8988T (cell line): ENCODE results near the gene ARID1B.

Experiments used
- DNase-seq: peaks from one replicate; pipeline ENCODE4 v3.0.0; 2011

Gene ARID1B

GRCh38 chr6:156776840-156777576 lies at the start of gene ARID1B:
Gene ARID1B, plus strand, starts transcription at chr6:156777378. Its CDS starts 303 bp downstream, at chr6:156777681.
- DNase-seq: peak; percentile 72

- DNase-seq: no peak
Measured at GRCh38 chr6:156727715-156728385, 49.3 kb upstream of the ARID1B start.

DNA sequence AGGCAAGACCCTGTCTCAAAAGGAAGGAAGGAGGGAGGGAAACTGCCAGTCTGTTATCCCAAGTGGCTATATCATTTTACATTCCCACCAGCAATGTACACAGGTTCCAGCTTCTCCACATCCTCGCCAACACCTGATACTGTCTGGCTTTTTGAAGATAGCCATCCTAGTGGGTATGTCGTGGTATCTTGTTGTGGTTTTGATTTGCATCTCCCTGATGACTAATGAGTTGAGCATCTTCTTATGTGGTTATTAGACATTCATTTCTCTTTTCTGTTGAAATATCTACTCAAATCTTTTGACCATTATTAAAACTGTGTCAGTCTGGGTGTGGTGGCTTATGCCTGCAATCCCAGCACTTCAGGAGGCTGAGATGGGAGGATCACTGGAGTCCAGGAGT lies 47.9 kb upstream of the ARID1B start:
- no peak for DNase-seq

DNA sequence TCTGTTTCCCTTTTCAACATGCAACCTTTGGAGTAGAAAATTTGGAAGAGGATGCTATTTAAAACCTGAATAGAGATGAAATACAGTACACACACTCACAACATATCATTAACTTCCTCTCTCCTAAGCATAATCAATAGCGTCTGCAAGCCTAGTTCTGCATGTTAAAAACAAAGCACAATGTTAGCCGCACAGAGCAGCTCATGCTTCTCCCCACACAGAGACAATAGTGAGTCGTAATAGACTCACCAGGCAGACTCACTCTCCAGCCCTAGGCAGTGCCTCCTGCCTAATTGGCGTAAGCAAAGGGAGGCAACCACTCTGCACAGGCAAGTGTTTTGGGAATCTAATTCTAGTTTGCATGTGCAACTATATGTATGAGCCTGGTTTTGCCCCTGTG lies 45.8 kb upstream of the ARID1B start:
- no peak for DNase-seq

- DNase-seq: no peak
Measured at GRCh38 chr6:156735751-156736150, 41.4 kb upstream of the ARID1B start.

GRCh38 chr6:156740604-156741003 lies 36.6 kb upstream of the ARID1B start:
- no peak for DNase-seq

DNA sequence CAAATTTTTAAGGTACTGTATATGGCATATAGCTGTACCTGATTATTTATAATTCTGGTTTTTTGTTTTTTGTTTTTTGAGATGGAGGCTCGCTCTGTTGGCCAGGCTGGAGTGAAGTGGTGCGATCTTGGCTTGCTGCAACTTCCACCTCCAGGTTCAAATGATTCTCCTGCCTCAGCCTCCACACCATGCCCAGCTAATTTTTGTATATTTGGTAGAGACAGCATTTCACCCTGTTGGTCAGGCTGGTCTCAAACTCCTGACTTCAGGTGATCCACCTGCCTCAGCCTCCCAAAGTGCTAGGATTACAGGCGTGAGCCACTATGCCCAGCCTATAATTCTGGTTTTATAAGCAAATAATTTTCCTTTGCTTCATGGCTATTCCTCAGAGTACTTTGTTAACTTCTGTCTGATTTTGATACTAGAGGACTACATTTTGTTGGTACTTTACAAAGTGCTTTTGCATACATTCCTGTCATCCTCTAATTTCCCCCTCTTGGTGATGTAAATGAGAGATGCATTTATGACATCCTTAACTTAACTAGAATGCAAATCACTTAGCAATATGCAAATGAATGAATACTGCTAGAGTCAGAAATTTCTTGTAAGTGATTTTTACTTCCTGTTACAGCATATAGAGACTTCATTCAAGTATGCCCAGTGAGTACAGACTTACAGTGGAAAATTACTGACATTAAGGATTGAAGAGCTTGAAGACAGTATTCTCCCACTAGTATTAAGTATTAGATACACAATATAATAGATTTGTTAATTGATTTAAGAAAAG lies 35.7 kb upstream of the ARID1B start:
- no peak for DNase-seq

GRCh38 chr6:156747715-156748114 lies 29.5 kb upstream of the ARID1B start:
- no peak for DNase-seq

GRCh38 chr6:156748504-156748903 lies 28.7 kb upstream of the ARID1B start:
- no peak for DNase-seq

GRCh38 chr6:156752666-156753301 lies 24.4 kb upstream of the ARID1B start:
- no peak for DNase-seq

- no peak for DNase-seq
Measured at GRCh38 chr6:156756630-156757610, 20.3 kb upstream of the ARID1B start.

GRCh38 chr6:156757849-156758248 lies 19.3 kb upstream of the ARID1B start:
- DNase-seq: no peak

GRCh38 chr6:156760377-156760776 lies 16.8 kb upstream of the ARID1B start:
- DNase-seq: no peak

DNA sequence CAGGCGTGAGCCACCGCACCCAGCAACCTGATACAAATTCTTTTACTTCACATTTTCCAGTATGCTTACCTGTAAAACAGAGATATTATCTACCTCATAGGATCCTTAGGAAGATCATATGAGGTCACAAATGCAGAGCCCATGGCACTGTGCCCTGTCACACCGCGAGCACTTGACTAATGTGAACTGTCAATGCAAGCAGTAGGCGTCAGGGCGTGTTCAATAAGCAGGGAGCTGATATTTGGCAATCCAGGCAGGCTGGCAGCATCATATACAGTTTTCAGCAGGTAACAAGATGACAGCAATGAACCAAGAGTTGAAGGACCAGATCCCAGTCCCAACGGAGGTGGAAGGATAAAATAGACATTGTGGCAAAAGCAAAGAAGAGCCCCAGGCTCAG lies 14.6 kb upstream of the ARID1B start:
- no peak for DNase-seq

GRCh38 chr6:156765117-156765516 lies 12.1 kb upstream of the ARID1B start:
- DNase-seq: no peak

- no peak for DNase-seq
Measured at GRCh38 chr6:156767603-156768467, 9.3 kb upstream of the ARID1B start.

GRCh38 chr6:156771047-156771446 lies 6.1 kb upstream of the ARID1B start:
- DNase-seq: no peak

DNA sequence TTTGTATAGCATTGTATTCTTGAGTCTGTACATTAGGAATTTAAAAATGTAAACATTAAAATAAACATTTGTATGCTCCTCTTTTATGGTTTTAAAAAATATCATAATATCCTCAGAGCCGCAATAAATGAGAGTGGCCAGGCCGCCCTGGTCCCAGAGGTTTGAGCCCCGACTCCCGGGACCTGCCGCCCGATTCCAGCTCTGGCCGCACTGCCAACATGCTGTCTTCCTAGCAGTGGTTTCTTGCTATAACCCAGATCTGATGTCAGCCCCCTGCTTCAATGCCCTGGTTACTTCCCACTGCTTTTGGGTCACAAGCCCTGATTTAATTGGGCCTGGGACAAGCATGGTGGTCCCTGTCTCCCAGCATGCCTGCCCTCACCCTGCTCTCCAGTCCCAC lies 5.4 kb upstream of the ARID1B start:
- no peak for DNase-seq

GRCh38 chr6:156773476-156773875 lies 3.7 kb upstream of the ARID1B start:
- DNase-seq: no peak

GRCh38 chr6:156773935-156774852 lies 3.0 kb upstream of the ARID1B start:
- DNase-seq: no peak
